HEK293 (cell line): ENCODE results near the gene ZNF594.

Source experiments
- CTCF ChIP-seq: fragments of 450-650 bp; formaldehyde crosslinking; IDR thresholded peaks from 2 replicates; pipeline ENCODE4 v1.5.1; 2016; ENCODE audit warnings: missing biosample characterization, missing genetic modification characterization
- GLIS1 ChIP-seq: fragments of 450-650 bp; formaldehyde crosslinking; IDR thresholded peaks from 2 replicates; pipeline ENCODE4 v1.5.1; 2016; ENCODE audit warnings: missing biosample characterization, missing genetic modification characterization
- PRDM4 ChIP-seq: fragments of 450-650 bp; formaldehyde crosslinking; IDR thresholded peaks from 2 replicates; pipeline ENCODE4 v1.5.1; 2017; ENCODE audit warnings: missing biosample characterization, missing genetic modification characterization
- ZIC2 ChIP-seq: fragments of 450-650 bp; formaldehyde crosslinking; IDR thresholded peaks from 2 replicates; pipeline ENCODE4 v1.5.1; 2016; ENCODE audit warnings: missing biosample characterization, missing genetic modification characterization
- ZNF146 ChIP-seq: fragments of 450-650 bp; formaldehyde crosslinking; IDR thresholded peaks from 2 replicates; pipeline ENCODE4 v1.5.1; 2016; ENCODE audit warnings: missing biosample characterization, missing genetic modification characterization
- ZNF23 ChIP-seq: fragments of 450-650 bp; formaldehyde crosslinking; IDR thresholded peaks from 2 replicates; pipeline ENCODE4 v1.5.1; 2016; ENCODE audit warnings: missing biosample characterization, missing genetic modification characterization, borderline replicate concordance
- ZNF362 ChIP-seq: fragments of 450-650 bp; formaldehyde crosslinking; IDR thresholded peaks from 2 replicates; pipeline ENCODE4 v1.5.1; 2016; ENCODE audit warnings: missing biosample characterization, missing genetic modification characterization
- ZNF416 ChIP-seq: fragments of 450-650 bp; formaldehyde crosslinking; IDR thresholded peaks from 2 replicates; pipeline ENCODE4 v1.5.1; 2016; ENCODE audit warnings: missing biosample characterization, missing genetic modification characterization
- ZNF555 ChIP-seq: fragments of 450-650 bp; formaldehyde crosslinking; conservative IDR thresholded peaks from 2 replicates; pipeline ENCODE4 v1.5.1; 2017; ENCODE audit warnings: missing biosample characterization, mild to moderate bottlenecking, missing genetic modification characterization, inconsistent platforms
- ZNF670 ChIP-seq: fragments of 450-650 bp; formaldehyde crosslinking; IDR thresholded peaks from 2 replicates; pipeline ENCODE4 v1.5.1; 2016; ENCODE audit warnings: missing biosample characterization, missing genetic modification characterization, low read depth
- TF ChIP-seq, protein P1 (sequence below): fragments of 450-650 bp; formaldehyde crosslinking; IDR thresholded peaks from 2 replicates; pipeline ENCODE4 v1.5.1; 2016; ENCODE audit warnings: missing biosample characterization, missing genetic modification characterization
- TF ChIP-seq, protein P2 (sequence below): fragments of 450-650 bp; formaldehyde crosslinking; IDR thresholded peaks from 2 replicates; pipeline ENCODE4 v1.5.1; 2016; ENCODE audit warnings: missing biosample characterization, missing genetic modification characterization, borderline replicate concordance

DNA sequence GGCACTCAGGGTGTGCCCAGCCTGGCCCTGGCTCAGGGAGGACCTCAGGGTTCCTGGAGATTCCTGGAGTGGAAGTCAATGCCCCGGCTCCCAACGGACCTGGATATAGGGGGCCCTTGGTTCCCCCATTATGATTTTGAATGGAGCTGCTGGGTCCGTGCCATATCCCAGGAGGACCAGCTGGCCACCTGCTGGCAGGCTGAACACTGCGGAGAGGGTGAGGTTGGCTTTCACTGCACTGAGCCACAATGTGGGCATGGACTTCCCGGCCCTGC is 52.3 kb downstream of the ZNF594 start:
- TF ChIP-seq GLIS1 (tag by site-specific recombination) (no peak), ZIC2 (tag by site-specific recombination) (no peak), ZNF362 (tag by site-specific recombination) (no peak), CTCF (tag by site-specific recombination) (no peak), ZNF670 (tag by site-specific recombination) (no peak), ZNF23 (tag by site-specific recombination) (no peak), ZNF146 (tag by site-specific recombination) (no peak), ZNF416 (tag by site-specific recombination) (no peak), ZNF555 (tag by site-specific recombination) (no peak), PRDM4 (tag by site-specific recombination) (no peak)
- TF ChIP-seq, protein P1, sequence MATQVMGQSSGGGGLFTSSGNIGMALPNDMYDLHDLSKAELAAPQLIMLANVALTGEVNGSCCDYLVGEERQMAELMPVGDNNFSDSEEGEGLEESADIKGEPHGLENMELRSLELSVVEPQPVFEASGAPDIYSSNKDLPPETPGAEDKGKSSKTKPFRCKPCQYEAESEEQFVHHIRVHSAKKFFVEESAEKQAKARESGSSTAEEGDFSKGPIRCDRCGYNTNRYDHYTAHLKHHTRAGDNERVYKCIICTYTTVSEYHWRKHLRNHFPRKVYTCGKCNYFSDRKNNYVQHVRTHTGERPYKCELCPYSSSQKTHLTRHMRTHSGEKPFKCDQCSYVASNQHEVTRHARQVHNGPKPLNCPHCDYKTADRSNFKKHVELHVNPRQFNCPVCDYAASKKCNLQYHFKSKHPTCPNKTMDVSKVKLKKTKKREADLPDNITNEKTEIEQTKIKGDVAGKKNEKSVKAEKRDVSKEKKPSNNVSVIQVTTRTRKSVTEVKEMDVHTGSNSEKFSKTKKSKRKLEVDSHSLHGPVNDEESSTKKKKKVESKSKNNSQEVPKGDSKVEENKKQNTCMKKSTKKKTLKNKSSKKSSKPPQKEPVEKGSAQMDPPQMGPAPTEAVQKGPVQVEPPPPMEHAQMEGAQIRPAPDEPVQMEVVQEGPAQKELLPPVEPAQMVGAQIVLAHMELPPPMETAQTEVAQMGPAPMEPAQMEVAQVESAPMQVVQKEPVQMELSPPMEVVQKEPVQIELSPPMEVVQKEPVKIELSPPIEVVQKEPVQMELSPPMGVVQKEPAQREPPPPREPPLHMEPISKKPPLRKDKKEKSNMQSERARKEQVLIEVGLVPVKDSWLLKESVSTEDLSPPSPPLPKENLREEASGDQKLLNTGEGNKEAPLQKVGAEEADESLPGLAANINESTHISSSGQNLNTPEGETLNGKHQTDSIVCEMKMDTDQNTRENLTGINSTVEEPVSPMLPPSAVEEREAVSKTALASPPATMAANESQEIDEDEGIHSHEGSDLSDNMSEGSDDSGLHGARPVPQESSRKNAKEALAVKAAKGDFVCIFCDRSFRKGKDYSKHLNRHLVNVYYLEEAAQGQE (tag by site-specific recombination): no peak
- TF ChIP-seq, protein P2, sequence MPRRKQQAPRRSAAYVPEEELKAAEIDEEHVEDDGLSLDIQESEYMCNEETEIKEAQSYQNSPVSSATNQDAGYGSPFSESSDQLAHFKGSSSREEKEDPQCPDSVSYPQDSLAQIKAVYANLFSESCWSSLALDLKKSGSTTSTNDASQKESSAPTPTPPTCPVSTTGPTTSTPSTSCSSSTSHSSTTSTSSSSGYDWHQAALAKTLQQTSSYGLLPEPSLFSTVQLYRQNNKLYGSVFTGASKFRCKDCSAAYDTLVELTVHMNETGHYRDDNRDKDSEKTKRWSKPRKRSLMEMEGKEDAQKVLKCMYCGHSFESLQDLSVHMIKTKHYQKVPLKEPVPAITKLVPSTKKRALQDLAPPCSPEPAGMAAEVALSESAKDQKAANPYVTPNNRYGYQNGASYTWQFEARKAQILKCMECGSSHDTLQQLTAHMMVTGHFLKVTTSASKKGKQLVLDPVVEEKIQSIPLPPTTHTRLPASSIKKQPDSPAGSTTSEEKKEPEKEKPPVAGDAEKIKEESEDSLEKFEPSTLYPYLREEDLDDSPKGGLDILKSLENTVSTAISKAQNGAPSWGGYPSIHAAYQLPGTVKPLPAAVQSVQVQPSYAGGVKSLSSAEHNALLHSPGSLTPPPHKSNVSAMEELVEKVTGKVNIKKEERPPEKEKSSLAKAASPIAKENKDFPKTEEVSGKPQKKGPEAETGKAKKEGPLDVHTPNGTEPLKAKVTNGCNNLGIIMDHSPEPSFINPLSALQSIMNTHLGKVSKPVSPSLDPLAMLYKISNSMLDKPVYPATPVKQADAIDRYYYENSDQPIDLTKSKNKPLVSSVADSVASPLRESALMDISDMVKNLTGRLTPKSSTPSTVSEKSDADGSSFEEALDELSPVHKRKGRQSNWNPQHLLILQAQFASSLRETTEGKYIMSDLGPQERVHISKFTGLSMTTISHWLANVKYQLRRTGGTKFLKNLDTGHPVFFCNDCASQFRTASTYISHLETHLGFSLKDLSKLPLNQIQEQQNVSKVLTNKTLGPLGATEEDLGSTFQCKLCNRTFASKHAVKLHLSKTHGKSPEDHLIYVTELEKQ (tag by site-specific recombination): no peak
